NT2/D1 (cell line): Measurements from ENCODE around the gene LDHB.

ENCODE experiments used
- SUZ12 ChIP-seq: IDR thresholded peaks from 2 replicates; pipeline ENCODE4 v1.6.1; 2011; ENCODE audit not compliant: insufficient read length, insufficient read depth; ENCODE audit errors: extremely low read depth
- YY1 ChIP-seq: IDR thresholded peaks from 2 replicates; pipeline ENCODE4 v1.6.1; 2011; ENCODE audit not compliant: insufficient read length, insufficient read depth
- ZNF274 ChIP-seq: IDR thresholded peaks from 2 replicates; pipeline ENCODE4 v1.6.1; 2011; ENCODE audit warnings: mild to moderate bottlenecking, low read depth, low read length

DNA sequence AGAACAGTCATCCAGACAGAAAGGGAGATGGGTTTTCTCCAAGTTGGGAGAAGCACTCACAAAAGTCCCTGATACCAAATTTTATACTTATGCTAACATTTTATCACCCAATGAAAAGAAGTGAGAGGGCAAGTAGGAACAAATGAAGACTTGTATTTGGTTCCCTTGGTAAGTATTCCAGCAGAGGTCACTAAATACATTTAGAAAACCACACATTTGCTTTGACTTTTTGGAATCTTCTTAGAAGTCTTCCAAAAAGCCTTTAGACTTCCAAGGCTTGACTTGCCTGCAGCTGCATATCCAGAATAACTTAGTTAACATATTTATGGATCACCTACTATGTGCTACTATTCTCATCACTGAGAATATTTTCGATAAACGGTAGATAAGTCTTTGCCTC lies 49.9 kb downstream of the LDHB start:
- no peak for TF ChIP-seq SUZ12
- no peak for TF ChIP-seq YY1
- no peak for TF ChIP-seq ZNF274
